Measurements from ENCODE around the gene MEAK7.

GRCh38 chr16:84505249-84506187 lies 1.1 kb upstream of the MEAK7 start:
- TF ChIP-seq CTCF (IDR thresholded peaks at IDR 0.05 in 4 of 5, conservative IDR thresholded peaks at IDR 0.05 in 1 of 5), result no peak
- no peak for TF ChIP-seq POLR2A (IDR thresholded peaks at IDR 0.05)

Measured in gastrocnemius medialis (tissue), 4 donors.